PC-9 (cell line): ENCODE measurements around the gene C12orf50.

Experiments
- CTCF ChIP-seq: fragments of 200-600 bp; sonication (generic); conservative IDR thresholded peaks from 2 replicates; pipeline ENCODE4 v1.6.1; 2017; ENCODE audit warnings: mixed run types, antibody characterized with exemption, mild to moderate bottlenecking, moderate library complexity
- EZH2 ChIP-seq: fragments of 200-600 bp; sonication (generic); IDR thresholded peaks from 2 replicates; pipeline ENCODE4 v1.8.0; 2017; ENCODE audit warnings: antibody characterized with exemption, low read depth

DNA sequence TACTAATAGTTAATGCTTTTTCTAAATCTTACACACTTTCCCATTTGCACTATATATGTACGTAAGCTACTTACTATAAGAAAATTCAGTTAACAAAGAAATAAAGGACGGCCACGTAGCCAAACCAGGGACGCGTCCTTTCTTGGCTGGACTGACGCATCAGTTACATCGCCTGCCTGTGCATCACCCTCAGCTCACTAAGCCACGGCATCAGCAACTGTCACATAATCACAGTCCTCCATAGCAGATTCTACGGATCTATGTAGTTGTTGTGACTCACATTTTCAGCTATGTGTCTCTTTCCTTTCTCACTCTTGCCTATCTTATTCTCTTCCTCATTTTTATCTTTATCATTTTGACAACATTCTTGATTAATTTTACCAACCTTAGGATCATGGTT, 38.1 kb upstream of the C12orf50 start:
- TF ChIP-seq CTCF (no peak), EZH2 (no peak)
